GM10847 (cell line): Measurements from ENCODE around the gene SYT6.

Experiments
- POLR2A ChIP-seq: IDR thresholded peaks from 2 replicates; pipeline ENCODE4 v1.6.1; 2011; ENCODE audit not compliant: insufficient read length; ENCODE audit errors: extremely low read depth

Gene SYT6

DNA sequence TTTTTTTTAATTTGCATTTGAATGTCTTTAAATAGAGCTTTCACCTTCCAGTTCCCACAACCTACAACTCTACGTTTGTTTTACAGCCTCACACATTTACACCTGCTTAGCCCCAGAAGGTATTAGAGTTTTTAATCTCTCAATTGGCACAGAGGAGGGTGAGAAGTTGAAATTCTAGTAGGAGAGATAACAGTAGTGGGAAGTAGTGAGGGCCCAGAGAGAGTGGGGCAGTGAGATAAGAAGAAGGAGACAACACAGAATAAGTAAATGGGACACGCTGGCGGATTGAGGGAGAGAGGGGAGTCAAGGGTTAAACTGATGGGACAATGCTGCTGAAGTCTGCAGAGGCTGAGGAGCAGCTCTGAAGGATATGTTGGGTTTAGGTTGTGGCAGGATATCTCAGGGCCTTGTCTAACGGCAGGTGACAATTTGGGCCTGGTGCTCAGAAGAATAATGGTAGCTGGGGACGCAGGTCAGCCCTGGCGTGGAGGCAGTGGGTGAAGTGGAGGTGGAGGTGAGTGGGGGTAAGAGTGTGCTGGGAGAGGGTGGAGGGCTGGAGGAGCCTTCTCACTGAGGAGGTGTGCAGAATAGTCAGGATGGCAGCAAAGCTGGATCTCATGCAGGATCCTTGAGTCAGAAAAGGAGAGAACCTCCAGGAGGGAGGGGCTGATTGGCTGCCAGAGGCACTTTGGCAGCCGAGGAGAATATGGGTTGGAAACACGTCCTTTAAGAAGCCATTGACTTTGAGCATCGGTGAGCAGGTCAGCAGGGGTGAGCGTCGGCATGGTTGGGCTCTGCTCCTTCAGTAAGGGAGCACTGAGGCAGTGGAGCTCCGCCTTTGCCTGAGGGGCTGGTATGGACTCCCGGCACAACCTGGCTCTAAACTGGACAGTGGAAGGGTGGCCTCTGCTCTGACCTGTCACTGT is 72.9 kb downstream of the SYT6 start:
- TF ChIP-seq POLR2A = no peak

DNA sequence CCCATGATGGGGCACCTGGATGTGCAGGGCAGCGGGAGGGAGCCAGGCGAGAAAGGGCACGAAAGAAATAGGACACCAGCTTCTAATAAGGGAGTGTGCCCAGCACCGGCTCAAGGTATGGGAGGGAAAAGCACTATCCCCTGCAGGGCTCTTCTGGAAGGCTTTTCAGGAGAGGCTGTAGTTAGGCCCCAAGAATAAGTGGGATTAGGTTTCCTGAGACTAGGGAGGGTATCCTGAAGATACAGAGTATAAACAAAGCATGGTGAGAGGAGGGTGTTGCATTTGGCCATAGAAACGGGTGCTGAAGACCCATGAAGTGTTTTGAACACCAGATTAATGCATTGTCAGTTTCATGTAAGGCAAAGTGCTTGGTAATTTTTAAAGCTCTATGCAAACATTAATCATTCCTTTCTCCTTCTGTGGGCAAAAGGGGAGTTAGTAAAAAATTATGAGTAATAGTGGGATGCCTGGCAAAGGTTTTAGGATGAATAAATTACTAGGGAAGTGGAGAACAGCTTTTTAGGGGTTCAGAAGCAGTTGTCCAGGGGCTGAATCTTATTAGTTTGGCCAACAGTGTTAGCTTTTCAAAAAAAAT is 74.0 kb downstream of the SYT6 start:
- TF ChIP-seq POLR2A = no peak

DNA sequence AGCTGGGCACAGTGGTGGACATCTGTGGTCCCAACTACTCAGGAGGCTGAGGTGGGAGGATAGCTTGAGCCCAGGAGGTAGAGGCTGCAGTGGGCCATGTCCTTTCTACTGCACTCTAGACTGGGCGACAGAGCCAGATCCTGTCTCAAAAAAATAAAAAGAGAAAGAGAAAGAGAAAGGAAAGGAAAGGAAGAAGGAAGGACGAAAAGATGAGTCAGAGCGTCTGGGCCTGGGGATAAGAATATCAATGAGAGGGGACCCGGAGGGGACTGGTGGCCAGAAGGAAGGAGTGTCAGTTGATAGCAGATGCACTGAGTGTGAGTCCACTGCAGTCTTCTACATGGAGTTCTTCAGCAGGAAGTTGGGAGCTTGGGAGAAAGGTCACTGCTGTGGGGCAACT is 75.6 kb downstream of the SYT6 start:
- TF ChIP-seq POLR2A = no peak

DNA sequence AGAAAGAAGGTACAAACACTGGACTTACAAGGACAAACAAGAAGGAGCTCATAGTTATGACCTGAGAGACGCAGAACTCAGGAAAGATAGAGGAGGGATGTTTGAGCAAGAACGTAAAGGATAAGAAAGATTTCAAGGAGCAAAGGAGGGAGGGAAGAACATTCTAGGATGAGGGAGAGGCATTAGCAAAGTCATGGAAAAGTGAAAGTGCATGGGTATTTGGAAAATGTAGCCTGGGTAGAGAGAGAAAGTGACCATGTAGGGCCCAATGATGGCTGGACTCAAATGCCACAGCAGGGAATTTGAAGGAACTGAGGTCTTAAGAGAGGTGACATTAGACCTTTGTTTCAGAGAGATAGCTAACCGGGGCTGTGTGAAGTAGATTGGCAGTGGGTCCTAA is 76.5 kb downstream of the SYT6 start:
- TF ChIP-seq POLR2A = no peak

DNA sequence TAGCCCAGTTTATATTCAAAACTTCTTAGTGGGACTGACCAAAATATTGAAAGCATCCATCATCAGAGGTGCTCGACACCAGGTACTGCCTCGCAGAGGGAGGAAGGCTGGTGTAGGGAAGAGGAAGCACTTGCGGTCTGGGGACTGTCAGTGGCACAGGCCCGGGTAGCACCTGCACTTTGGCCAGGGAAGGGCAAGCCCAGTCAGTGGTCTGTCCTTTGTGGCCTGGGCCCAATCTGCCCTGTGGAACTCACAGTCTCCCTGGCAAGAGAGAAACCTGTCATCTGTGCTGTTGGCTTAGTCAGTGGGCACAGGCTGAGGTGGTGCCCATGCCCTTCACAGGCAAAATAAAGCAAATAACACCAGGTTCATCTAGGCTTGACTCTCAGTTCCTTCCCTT is 77.4 kb downstream of the SYT6 start:
- TF ChIP-seq POLR2A = no peak

DNA sequence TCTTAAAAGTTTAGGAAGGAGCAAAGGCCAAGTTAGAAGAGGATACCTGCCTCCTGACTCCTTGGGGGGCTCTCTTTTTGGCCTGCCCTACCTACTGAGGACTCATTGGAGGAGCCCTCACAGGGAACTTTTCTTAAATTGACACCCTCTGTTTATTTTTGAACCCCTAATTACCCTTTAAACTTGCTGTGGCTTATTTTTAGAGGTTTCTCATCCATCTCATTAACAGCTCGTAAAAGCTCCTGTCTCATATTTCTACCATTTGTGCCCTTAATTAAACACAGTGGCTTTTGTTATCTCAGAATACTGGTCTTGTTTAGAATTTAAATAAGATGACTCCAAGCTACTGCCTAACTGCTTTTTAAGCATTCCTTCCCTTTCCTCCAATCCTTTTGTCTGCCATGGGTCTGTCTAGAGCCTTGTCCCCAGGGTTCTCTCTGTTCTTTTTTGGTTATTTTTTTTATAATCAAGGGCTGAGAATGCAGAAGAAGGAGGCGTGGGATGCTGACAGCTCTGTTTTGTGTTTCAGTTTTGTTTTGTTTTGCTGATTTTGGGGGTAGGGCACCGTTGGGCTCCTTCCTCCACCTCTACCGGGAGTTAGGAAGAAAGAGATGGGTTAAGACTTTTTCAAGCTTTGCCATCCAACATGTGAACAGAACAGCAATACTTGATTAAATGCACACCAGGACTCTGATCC is 78.0 kb downstream of the SYT6 start:
- no peak for TF ChIP-seq POLR2A

DNA sequence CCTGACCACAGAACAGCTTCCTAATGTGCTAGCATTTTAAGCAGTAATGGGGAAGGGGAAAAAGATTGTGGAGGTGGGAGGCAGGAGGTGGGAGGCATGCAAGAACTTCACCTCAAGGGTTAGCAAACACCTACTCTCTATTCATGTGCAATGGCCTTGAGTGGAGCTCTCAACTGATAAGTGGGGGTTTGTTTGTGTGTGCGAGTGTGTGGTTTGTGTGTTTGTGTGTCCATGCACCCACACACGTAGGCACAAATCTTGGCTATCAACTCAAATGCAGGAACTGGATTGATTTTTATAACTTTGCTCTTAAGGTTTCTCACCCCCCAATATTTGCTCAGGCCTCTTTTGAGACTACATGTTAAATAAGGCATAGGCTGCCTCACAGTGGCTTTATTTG is 78.6 kb downstream of the SYT6 start:
- TF ChIP-seq POLR2A = no peak

DNA sequence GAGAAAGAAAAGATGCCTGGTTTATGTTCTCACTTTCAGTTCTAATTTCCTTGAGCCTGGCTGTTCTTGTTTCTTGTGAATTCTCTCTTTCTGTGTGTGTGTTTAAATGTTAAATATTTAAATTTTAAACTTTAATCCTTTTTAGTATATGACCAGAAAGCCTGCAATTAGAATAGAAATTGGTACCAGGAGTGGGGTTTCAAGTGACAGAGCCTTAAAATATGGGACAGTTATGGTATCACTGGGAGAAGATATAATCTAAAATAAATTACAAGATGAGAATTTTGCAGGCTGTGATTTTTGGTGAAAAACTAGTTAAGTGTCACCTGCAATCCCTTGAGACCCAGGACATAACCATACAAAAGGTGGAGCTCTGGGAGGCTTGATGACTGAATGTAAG is 81.4 kb downstream of the SYT6 start:
- TF ChIP-seq POLR2A = no peak

DNA sequence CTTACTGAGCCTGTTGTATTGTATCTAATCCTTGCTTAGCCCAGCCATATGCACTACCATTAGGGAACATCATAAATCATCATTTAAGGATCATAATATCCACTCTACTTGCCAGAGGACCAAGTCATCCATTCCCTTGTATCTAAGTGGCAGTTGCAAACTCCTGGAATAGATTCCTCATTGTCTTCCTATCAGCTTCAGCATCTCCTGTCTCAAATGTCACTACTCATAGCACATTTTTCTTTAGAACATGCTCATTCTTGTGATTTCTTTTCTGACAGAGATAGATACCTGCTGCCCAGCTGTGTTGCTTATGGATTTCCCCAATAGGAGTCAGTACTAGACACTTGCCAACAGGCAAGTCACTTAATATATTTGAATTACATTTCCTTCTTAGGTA is 90.1 kb downstream of the SYT6 start:
- no peak for TF ChIP-seq POLR2A

DNA sequence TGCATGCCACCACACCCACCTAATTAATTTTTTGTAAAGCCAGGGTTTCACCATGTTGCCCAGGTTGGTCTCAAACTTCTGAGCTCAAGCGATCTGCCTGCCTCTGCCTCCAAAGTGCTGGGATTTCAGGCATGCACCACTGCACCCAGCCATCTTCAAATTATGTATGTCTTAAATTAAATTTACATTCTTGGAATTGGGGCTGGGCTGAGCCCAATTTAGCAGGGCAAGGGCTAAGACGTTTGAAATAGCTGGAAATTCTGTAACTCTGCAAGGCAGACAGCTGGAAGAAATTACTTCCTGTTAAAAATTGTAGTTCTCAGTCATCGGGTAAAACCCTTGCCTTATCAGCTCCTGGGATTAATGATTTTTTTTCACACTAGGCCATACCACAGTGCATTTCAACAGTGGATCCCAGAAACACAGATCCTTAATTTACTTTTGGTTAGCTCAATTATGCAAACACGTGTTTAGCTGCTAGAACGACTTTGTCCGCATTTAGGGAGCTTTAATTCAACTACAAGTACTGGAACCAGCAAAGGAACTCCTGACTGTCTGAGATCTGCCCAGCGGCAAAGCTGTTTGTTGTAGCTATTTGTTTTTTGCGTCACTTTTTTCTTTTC is 91.1 kb downstream of the SYT6 start:
- TF ChIP-seq POLR2A = no peak

DNA sequence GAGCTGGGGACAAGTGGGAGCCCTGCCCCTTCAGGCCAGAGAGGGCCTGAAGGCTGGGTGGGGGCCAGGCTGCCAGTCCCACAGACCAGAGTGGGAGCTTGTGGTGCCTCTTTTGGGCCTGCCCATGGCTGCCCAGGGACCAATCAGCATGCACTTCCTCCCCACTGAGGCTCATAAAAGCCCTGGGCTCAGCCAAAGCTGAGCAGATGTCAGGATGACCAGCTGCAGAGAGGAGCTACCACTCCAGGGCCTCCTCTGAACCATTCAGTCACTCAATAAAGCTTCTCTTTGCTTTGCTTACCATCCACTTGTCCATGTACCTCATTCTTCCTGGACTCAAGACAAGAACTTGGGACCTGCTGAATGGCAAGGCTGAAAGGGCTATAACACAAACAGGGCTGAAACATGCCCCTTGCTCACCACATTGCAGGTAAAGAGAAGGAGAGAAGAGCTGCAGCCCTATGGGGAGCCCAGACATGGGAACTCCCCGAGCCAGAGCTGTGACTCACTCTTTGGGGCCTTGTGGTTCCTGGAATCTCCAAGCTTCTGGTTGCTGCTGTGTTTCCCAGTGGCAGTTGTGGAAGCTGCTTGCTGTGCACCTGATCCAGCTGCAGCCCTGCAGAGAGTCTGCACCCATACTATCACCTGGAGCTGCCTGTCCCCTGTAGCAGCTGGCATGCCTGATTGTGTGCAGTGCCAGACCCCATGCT is 92.4 kb downstream of the SYT6 start:
- no peak for TF ChIP-seq POLR2A

DNA sequence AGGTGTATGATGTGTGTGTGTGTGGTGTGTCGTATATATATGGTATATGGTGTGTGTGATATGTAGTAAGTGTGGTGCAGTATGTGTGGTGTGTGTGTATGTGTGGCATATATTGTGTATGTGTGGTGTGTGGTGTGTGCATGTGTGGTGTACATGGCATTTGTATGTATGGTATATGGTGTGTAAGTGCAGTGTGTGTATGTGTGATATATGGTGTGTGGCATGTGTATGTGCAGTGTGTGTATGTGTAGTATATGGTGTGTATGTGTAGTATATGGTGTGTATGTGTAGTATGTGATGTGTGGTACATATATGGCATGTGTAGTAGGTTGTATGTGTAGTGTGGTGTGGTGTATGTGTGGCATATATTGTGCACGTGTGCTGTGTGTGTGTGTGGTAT is 99.5 kb downstream of the SYT6 start:
- TF ChIP-seq POLR2A = no peak

DNA sequence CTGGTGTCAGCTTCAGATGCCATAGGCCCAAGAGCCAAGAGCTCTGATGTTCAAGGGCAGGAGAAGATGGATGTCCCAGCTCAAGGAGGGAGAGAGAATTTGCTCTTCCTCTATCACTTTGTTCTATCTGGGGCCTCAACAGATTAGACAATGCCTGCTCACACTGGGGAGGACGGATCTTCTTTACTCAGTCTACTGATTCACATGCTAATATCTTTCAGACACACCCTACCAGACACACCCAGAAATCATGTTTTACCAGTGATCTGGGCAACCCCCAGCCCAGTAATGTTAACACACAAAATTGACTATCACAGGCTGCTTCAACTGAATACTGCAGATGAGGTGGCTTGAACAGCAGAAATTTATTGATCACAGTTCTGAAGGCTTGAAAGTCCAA is 105.4 kb downstream of the SYT6 start:
- TF ChIP-seq POLR2A = no peak

DNA sequence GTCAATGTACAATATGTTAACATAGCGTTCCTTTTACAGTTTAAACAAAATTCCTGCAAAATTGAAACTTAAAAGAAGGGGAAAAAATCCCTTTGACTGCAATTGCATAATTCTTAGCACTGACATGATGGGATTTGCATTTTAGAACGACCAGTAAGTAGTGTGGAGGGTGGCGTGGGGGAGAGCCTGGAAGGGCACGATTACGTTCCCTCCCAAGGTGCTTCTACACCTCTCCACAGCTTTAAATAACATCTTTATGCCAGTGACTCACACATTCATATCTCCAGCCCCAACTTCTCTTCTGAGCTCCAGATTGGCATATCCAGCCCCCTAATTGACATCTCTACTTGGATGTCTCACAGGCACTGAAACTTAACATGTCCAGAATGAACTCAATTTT is 110.1 kb downstream of the SYT6 start:
- no peak for TF ChIP-seq POLR2A

DNA sequence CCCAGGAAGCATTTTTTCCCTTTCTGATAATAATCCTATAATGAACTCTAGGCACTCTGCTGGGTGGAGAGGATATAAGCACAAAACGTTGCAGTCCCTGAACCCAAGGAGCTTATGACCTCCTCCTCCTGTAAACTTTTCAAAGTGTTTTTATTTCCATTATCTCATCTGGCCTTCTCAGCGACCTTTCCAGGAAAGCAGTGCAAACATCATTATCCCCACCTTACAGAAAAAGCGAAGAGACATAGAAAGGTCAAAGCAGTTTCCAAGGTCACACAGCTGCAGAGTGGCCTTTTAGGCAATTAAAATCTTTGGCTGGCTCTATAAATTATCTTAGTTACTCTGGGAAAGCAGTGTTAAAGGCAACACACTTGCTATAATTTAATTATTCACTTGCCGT is 110.6 kb downstream of the SYT6 start:
- no peak for TF ChIP-seq POLR2A
